Measurements from ENCODE around the gene GFOD1. TPM values are rescaled to one million over a fixed set of nuclear protein-coding genes. Genes with fewer than 3 reads are reported as not detected.

GFOD1 gene
- total RNA-seq, 1 experiment from 2014 or later, result 0.68 TPM

GRCh38 chr6:13418844-13419243 is 68.6 kb downstream of the GFOD1 start:
- ChIA-PET POLR2A (ENCODE audit: unreplicated experiment) (no interaction called here), CTCF (no interaction called here)
- Histone ChIP-seq H3K4me2 (no peak overlapping the region), H3K36me3 (ENCODE audit: low read depth) (no peaks in the 10 kb centered on the region), H3K27ac (no peak overlapping the region), H3F3A (ENCODE audit: insufficient read depth, low read depth) (no peaks in the 10 kb centered on the region), H4K20me1 (ENCODE audit: insufficient read depth) (no peaks in the 10 kb centered on the region), H3K79me2 (ENCODE audit: low read depth) (no peaks in the 10 kb centered on the region), H3K4me1 (replicated peaks; ENCODE audit: insufficient read depth) (no peaks in the 10 kb centered on the region), H3K9me3 (ENCODE audit: insufficient read depth, low read depth) (no peaks in the 10 kb centered on the region; the same call in 1 of the 2 replicates), H3K9me2 (ENCODE audit: insufficient read depth) (no peaks in the 10 kb centered on the region), H3K4me3 (no peak overlapping the region), H2AFZ (no peak overlapping the region), H3K27me3 (ENCODE audit: insufficient read depth, low read depth) (no peaks in the 10 kb centered on the region)
- no peak for TF ChIP-seq EZH2 (IDR thresholded peaks at IDR 0.05; ENCODE audit: low read depth)
- TF ChIP-seq, protein P1, sequence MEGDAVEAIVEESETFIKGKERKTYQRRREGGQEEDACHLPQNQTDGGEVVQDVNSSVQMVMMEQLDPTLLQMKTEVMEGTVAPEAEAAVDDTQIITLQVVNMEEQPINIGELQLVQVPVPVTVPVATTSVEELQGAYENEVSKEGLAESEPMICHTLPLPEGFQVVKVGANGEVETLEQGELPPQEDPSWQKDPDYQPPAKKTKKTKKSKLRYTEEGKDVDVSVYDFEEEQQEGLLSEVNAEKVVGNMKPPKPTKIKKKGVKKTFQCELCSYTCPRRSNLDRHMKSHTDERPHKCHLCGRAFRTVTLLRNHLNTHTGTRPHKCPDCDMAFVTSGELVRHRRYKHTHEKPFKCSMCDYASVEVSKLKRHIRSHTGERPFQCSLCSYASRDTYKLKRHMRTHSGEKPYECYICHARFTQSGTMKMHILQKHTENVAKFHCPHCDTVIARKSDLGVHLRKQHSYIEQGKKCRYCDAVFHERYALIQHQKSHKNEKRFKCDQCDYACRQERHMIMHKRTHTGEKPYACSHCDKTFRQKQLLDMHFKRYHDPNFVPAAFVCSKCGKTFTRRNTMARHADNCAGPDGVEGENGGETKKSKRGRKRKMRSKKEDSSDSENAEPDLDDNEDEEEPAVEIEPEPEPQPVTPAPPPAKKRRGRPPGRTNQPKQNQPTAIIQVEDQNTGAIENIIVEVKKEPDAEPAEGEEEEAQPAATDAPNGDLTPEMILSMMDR (conservative IDR thresholded peaks at IDR 0.05), result no peak
- no peak for DNase-seq
- no TSS peak for BruUV-seq (replicated peaks)
- intact Hi-C loops (cut with micrococcal nuclease; ENCODE audit: unreplicated experiment), result no loop called here

GRCh38 chr6:13417954-13418353 is 69.4 kb downstream of the GFOD1 start:
- Histone ChIP-seq H3K4me1 (replicated peaks; ENCODE audit: insufficient read depth) (no peaks in the 10 kb centered on the region), H3F3A (ENCODE audit: insufficient read depth, low read depth) (no peaks in the 10 kb centered on the region), H3K27me3 (ENCODE audit: insufficient read depth, low read depth) (no peaks in the 10 kb centered on the region), H3K9me3 (ENCODE audit: insufficient read depth, low read depth) (no peaks in the 10 kb centered on the region; the same call in 1 of the 2 replicates), H3K9me2 (ENCODE audit: insufficient read depth) (no peaks in the 10 kb centered on the region), H3K4me2 (no peak overlapping the region), H3K79me2 (ENCODE audit: low read depth) (no peaks in the 10 kb centered on the region), H2AFZ (no peak overlapping the region), H4K20me1 (ENCODE audit: insufficient read depth) (no peaks in the 10 kb centered on the region), H3K36me3 (ENCODE audit: low read depth) (no peaks in the 10 kb centered on the region), H3K4me3 (no peak overlapping the region), H3K27ac (no peak overlapping the region)
- intact Hi-C loops (cut with micrococcal nuclease; ENCODE audit: unreplicated experiment), result no loop called here
- DNase-seq, result no peak
- ChIA-PET CTCF (no interaction called here), POLR2A (ENCODE audit: unreplicated experiment) (no interaction called here)
- BruUV-seq (replicated peaks), result no TSS peak
- TF ChIP-seq EZH2 (IDR thresholded peaks at IDR 0.05; ENCODE audit: low read depth), result no peak

DNA sequence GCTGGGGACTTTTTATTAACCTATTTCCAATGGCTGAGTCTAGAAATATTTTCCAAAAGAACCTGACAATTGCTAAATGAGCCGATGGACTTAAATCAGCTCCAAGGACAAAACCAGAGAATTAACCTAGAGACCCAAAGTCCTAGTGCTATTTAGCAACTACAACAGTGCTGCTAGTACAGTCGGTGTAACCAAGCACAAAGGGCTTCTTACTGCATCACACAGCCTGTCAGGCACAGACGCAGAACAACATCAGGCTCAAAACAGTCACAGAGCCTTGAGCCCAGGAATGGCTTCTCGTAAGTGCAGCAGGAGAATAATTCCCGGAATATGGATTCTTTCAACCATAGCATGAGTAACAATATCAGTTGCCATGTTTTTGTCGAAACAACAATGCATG is 70.0 kb downstream of the GFOD1 start:
- Histone ChIP-seq H2AFZ (no peak overlapping the region), H3K79me2 (ENCODE audit: low read depth) (no peaks in the 10 kb centered on the region), H3K36me3 (ENCODE audit: low read depth) (no peaks in the 10 kb centered on the region), H3K27me3 (ENCODE audit: insufficient read depth, low read depth) (no peaks in the 10 kb centered on the region), H3K4me2 (no peak overlapping the region), H4K20me1 (ENCODE audit: insufficient read depth) (no peaks in the 10 kb centered on the region), H3K27ac (no peak overlapping the region), H3K9me3 (ENCODE audit: insufficient read depth, low read depth) (no peaks in the 10 kb centered on the region; the same call in 1 of the 2 replicates), H3F3A (ENCODE audit: insufficient read depth, low read depth) (no peaks in the 10 kb centered on the region), H3K9me2 (ENCODE audit: insufficient read depth) (no peaks in the 10 kb centered on the region), H3K4me1 (replicated peaks; ENCODE audit: insufficient read depth) (no peaks in the 10 kb centered on the region), H3K4me3 (no peak overlapping the region)
- ChIA-PET POLR2A (ENCODE audit: unreplicated experiment) (no interaction called here), CTCF (no interaction called here)
- DNase-seq, result no peak
- TF ChIP-seq, protein P1 (conservative IDR thresholded peaks at IDR 0.05), result no peak
- no peak for TF ChIP-seq EZH2 (IDR thresholded peaks at IDR 0.05; ENCODE audit: low read depth)
- BruUV-seq (replicated peaks), result no TSS peak
- intact Hi-C loops (cut with micrococcal nuclease; ENCODE audit: unreplicated experiment), result no loop called here

- TF ChIP-seq, protein P1 (conservative IDR thresholded peaks at IDR 0.05), result no peak
- no peak for TF ChIP-seq EZH2 (IDR thresholded peaks at IDR 0.05; ENCODE audit: low read depth)
- no peaks in the 10 kb centered on the region for H3K4me1 ChIP-seq (replicated peaks; ENCODE audit: insufficient read depth)
- H3K27me3 ChIP-seq (ENCODE audit: insufficient read depth, low read depth), result no peaks in the 10 kb centered on the region
- H3K27ac ChIP-seq, result no peak overlapping the region
- no peaks in the 10 kb centered on the region for H3K9me2 ChIP-seq (ENCODE audit: insufficient read depth)
- no peak for DNase-seq
- no peaks in the 10 kb centered on the region for H4K20me1 ChIP-seq (ENCODE audit: insufficient read depth)
- no peak overlapping the region for H3K4me3 ChIP-seq
- H3K36me3 ChIP-seq (ENCODE audit: low read depth), result no peaks in the 10 kb centered on the region
- no peaks in the 10 kb centered on the region for H3K79me2 ChIP-seq (ENCODE audit: low read depth)
- no peak overlapping the region for H3K4me2 ChIP-seq
- ChIA-PET POLR2A (ENCODE audit: unreplicated experiment) (no interaction called here), CTCF (no interaction called here)
- H3K9me3 ChIP-seq (ENCODE audit: insufficient read depth, low read depth), result no peaks in the 10 kb centered on the region; the same call in 1 of the 2 replicates
- no TSS peak for BruUV-seq (replicated peaks)
- no peak overlapping the region for H2AFZ ChIP-seq
- H3F3A ChIP-seq (ENCODE audit: insufficient read depth, low read depth), result no peaks in the 10 kb centered on the region
- intact Hi-C loops (cut with micrococcal nuclease; ENCODE audit: unreplicated experiment), result no loop called here
These were observed 72.1 kb downstream of the GFOD1 start for GRCh38 chr6:13415283-13415682.
